ENCODE measurements around the gene ISL2.

GRCh38 chr15:76330080-76330680 is 6.4 kb upstream of the ISL2 start:
- TF ChIP-seq JUND (IDR thresholded peaks at IDR 0.05) (no peak), CTCF (IDR thresholded peaks at IDR 0.05; ENCODE audit: low read depth, low read length, missing input control) (peak; percentile 78), SP1 (IDR thresholded peaks at IDR 0.05) (no peak), MAX (IDR thresholded peaks at IDR 0.05) (no peak), HNF4A (conservative IDR thresholded peaks at IDR 0.05) (no peak), GABPA (IDR thresholded peaks at IDR 0.05 in 1 of 2, conservative IDR thresholded peaks at IDR 0.05 in 1 of 2) (no peak), FOXA1 (IDR thresholded peaks at IDR 0.05) (no peak), RAD21 (IDR thresholded peaks at IDR 0.05) (peak; percentile 84 to 90), EGR1 (IDR thresholded peaks at IDR 0.05; ENCODE audit: low read depth in 2 of 2) (no peak), ATF3 (IDR thresholded peaks at IDR 0.05) (no peak), YY1 (IDR thresholded peaks at IDR 0.05) (no peak), ZBTB33 (IDR thresholded peaks at IDR 0.05) (no peak)
